Astrocyte (in vitro differentiated cells and primary cell): ENCODE measurements around the gene TAF8.

Source experiments
- CTCF ChIP-seq: IDR thresholded peaks from 2 replicates; pipeline ENCODE4 v1.5.1; 2011; ENCODE audit warnings: low read depth, mild to moderate bottlenecking, inconsistent platforms, low read length, moderate library complexity; ENCODE audit not compliant: insufficient read depth
- EZH2 ChIP-seq: IDR thresholded peaks from 2 replicates; pipeline ENCODE4 v1.6.1; 2012; ENCODE audit warnings: mild to moderate bottlenecking, low read length, inconsistent platforms; ENCODE audit not compliant: insufficient read depth

GRCh38 chr6:42118162-42119001 is 68.1 kb downstream of the TAF8 start:
- no peak for TF ChIP-seq CTCF
- TF ChIP-seq EZH2 = no peak
